GM21528 (cell line): ENCODE measurements around the gene SARM1.
"Not testable (repeated sequence)": the region's sequence is repeated elsewhere in the genome, so short reads cannot be mapped to it uniquely, and the experiment has no call there.

Experiments used
- ATAC-seq: cut with Tn5 transposase; IDR thresholded peaks from one replicate; pipeline ENCODE4 v1.9.1; 2021; ENCODE audit warnings: mild to moderate bottlenecking, moderate library complexity; ENCODE audit not compliant: unreplicated experiment, low FRiP score

The SARM1 gene

DNA sequence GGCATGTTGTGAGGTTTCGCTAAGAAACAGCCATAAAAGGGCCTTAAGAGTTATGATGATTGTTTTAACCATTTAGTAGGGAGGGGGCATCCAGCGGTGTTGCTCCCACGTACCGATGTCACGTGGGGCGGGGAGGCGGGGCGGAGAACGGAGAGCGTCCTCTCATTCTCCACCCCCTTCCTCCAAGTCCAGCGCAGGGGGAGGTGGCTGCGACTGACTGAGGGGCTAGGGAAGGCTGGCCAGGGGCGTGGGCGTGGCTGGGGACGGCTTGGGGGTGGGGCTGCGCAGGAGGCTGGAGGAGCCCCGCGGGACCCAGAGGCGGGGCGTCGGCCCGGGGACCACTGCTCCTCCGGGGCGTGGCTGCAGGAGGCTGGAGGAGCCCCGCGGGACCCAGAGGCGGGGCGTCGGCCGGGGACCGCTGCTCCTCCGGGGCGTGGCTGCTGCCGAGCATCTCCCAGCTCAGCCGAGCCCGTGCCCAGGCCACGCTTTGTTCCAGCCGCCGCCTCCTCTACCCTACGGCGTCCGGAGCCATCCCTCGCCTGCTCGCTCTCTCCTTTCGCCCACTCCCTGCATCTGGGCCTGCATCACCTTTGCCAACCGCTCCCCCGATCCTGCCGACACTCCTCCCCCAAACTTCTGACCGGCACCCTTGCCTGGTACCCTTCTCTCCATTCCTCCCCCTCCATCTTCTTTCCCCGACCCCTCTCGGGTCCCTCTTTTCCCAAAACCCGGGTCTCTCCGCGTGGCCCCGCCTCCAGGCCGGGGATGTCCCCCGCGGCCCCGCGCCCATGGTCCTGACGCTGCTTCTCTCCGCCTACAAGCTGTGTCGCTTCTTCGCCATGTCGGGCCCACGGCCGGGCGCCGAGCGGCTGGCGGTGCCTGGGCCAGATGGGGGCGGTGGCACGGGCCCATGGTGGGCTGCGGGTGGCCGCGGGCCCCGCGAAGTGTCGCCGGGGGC is at the start of gene SARM1:
Gene SARM1 (plus strand): TSS at position 450 of the 958 bp plus-strand sequence. CDS start 339 bp downstream, at position 789.
- ATAC-seq = peak; percentile 82

- no peak for ATAC-seq
These were observed 47.2 kb upstream of the SARM1 start for GRCh38 chr17:28324267-28324745.

GRCh38 chr17:28324781-28325180 is 46.7 kb upstream of the SARM1 start:
- no peak for ATAC-seq

DNA sequence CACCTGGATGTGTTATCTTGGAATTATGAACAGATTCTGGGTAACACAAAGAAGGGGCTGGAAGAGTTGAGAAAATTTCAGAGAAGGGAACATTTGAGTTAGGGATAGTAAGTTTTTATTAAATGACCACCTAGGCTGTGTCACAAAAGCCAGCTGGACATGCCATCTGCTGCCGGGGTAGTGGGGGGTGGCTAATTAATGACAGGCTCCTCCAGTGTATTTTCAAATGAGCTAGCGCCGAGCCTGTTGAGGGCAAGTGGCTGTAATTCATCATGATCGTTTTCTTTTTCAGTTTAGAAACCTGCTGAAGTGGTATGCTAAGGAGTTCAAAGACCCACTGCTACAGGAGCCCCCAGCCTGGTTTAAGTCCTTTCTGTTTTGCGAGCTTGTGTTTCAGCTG is 46.3 kb upstream of the SARM1 start:
- no peak for ATAC-seq

GRCh38 chr17:28326114-28326513 is 45.4 kb upstream of the SARM1 start:
- no peak for ATAC-seq

- no peak for ATAC-seq
These were observed 44.4 kb upstream of the SARM1 start for GRCh38 chr17:28327031-28327607.

DNA sequence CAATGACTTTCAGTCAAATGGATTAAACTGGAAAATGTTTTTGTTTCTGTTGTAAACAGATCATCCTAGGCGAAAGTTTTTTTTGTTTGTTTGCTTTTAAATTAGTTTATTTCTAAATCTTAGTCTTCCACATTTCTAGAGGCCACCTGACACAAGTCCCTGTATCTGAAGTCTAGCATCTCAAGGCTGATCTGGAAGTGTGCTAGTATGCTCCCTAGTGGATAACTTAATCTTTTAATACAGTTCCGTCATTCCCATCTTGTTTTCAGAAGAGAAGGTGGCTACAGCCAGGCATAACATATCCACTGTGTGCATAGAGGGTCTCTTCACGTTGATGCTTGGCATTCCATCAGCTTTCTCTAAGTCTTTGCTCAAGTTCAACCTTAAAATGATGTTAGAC is 43.8 kb upstream of the SARM1 start:
- no peak for ATAC-seq

- ATAC-seq = no peak
These were observed 43.2 kb upstream of the SARM1 start for GRCh38 chr17:28328325-28328724.

DNA sequence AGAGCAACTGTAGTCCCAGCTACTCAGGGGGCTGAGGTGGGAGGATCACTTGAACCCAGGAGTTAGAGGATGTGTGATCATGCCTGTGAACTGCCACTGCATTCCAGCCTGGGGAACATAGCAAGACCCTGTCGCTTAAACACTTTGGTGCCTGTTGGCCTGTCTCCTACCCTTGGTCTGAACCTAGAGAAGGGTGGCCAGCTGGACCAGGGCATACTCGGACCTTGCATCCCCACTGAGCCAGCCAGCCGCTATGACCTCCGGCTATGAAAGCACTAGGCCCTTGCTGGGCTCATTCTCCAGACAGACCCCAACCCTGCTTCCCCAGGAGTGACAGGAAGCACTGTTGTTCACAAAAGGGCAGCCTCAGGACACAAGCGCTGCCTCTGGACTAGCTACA is 40.8 kb upstream of the SARM1 start:
- no peak for ATAC-seq

DNA sequence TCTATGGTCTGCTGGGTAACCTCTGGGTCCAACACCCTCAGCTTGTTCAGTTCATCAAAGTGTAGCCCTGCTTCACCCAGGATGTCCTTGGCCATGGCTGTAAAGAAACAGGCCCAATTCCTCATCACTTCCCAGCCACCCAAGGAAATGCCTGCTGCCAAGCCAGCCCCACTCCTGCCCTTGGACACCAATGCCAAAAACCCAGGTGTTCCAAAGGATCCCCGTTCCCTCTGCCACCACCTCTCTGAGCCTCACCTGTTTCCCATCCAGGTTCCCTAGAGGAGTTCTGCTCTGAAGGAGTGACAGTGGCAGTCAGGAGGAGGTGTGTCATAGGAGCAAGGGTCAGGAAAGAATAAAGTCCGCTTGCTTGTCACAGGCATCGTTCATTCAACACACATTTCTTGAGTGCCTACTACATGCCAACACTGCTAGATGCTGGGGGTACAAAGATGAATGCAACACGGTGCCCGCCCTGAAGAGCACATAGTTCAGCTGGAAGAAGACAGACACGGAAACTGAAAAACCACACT is 39.5 kb upstream of the SARM1 start:
- no peak for ATAC-seq

- no peak for ATAC-seq
These were observed 38.3 kb upstream of the SARM1 start for GRCh38 chr17:28333083-28333746.

GRCh38 chr17:28334171-28334570 is 37.3 kb upstream of the SARM1 start:
- no peak for ATAC-seq

DNA sequence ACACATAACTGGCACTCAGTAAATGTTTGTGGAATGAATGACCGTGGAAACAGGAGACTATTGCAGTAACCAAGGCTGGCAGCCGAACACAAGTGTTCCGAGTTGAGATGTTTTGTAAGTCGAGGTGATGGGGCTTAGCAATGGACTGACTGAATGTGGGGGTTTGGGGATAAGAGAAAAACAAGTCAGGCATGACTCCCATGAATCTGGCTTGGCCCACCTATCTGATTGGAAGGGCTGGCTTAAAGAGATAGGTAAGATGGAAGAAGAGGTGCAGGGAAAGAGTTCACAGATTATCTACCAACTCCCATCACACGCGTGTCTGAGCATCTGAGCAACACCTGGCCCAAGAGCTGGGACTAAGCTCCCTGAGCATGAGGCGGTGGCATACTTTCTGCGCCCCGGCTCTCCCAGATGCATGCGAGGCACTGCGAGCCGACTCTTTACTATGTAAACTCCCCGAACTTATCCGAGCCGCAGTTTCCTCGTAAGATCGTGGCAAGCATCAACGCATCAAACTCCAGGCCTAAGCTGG is 36.8 kb upstream of the SARM1 start:
- ATAC-seq = no peak

- peak; percentile 92 for ATAC-seq
These were observed 36.1 kb upstream of the SARM1 start, which contains the start of the genes IFT20 and TNFAIP1 for GRCh38 chr17:28335201-28335958. IFT20 (minus strand) TSS chr17:28335472; CDS start chr17:28331985, 3,487 bp downstream. TNFAIP1 (plus strand) TSS chr17:28335761; CDS start chr17:28339522, 3,761 bp downstream.

- ATAC-seq = peak; percentile 11
These were observed 35.3 kb upstream of the SARM1 start for GRCh38 chr17:28335959-28336871.

- ATAC-seq = no peak
These were observed 33.3 kb upstream of the SARM1 start for GRCh38 chr17:28338056-28338768.

- ATAC-seq = not testable (repeated sequence)
These were observed 32.7 kb upstream of the SARM1 start for GRCh38 chr17:28338769-28339212.

- ATAC-seq = no peak
These were observed 32.1 kb upstream of the SARM1 start for GRCh38 chr17:28339431-28339830.
